GM12878 (cell line): ENCODE results near the gene SRP72. TPM values are rescaled to one million over a fixed set of nuclear protein-coding genes. Genes with fewer than 3 reads are reported as not detected.

Experiments
- KAT2A ChIP-seq: conservative IDR thresholded peaks from 2 replicates; pipeline ENCODE4 v1.6.1; 2011; ENCODE audit warnings: low read depth, low read length; ENCODE audit not compliant: control insufficient read depth
- SKIL ChIP-seq: fragments of 450-650 bp; IDR thresholded peaks from 2 replicates; pipeline ENCODE4 v1.6.1; 2017; ENCODE audit warnings: mild to moderate bottlenecking, low read depth, inconsistent platforms; ENCODE audit not compliant: poor library complexity, severe bottlenecking
- YY1 ChIP-seq: IDR thresholded peaks from 2 replicates; pipeline ENCODE4 v1.6.1; 2011; ENCODE audit warnings: low read depth, mild to moderate bottlenecking, low read length
- ZNF687 ChIP-seq: fragments of 450-650 bp; IDR thresholded peaks from 2 replicates; pipeline ENCODE4 v1.6.1; 2017; ENCODE audit warnings: mild to moderate bottlenecking, moderate library complexity
- polyA plus RNA-seq, 11 experiments: library from polyadenylated mRNA; depleted of rRNA in 4 of 11; unstranded in 6 of 11; stranded (reverse) in 5 of 11; fragments of >200 nt; fragmentation: Nextera tagmentation in 4 of 11; fragmentation: Illumina TruSeq in 1 of 11; extraction: Ambion mirVana in 4 of 11; extraction: Trizol in 1 of 11; gene quantifications; 1 replicate in 1 of 11; 2 replicates in 10 of 11; pipeline versions ENCODE4 v1.2.1 to v1.2.3, GENCODE V29; 2011 to 2016; ENCODE audit warnings: inconsistent platforms in 2 of 11, missing spikeins in 2 of 11, low read depth in 1 of 11
- total RNA-seq, 4 experiments: library from RNA; depleted of rRNA in 3 of 4; stranded (reverse); fragments of >200 nt in 3 of 4; fragmentation: Illumina TruSeq in 1 of 4; extraction: Trizol in 1 of 4; gene quantifications; 2 replicates each; pipeline versions ENCODE4 v1.2.1 to v1.2.3, GENCODE V29; 2013 to 2021

Gene SRP72
- total and polyA plus RNA-seq, 10 of the 15 experiments (the other 5 are each of a cell fraction or from before 2014, with no cell fraction given): 61.6 to 186 (median 133) TPM

DNA sequence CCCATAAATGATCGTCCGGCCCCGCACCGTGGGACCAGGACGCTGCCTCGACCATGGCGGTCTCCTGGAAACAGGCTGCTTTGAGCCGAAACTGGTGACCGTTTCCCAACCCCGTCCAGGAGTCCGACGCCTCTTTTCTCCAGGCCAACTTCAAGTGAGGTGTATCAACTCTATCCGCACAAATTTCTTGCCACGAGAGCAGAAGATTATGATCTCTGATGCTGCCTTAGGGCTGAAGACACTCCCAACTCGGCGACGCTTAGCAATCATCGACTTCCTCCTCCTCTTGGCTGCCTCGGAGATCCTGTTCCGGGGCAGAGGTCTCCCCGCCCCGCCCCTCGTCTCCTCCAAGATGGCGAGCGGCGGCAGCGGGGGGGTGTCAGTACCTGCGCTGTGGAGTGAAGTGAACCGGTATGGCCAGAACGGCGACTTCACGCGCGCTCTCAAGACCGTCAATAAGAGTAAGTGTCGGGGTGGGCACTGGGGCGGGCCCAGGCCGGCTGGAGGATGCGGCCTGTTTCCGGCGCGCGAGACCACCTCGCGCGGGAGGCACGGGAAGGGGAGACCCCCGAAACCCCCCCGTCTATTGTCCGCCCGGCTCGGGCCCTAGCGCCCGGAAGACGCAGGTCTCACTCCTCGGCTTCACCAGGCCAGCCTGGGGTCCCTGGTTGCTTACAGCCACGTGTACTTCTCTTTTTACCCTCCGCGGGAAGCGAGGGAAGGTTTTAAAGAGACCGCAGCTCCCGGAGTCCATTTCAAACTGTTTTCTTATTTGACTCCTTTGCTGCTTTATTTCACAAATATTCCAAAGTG, at the start of gene SRP72 (continued):
- TF ChIP-seq KAT2A (no peak), ZNF687 (peak; percentile 62; the same call in 1 of the 2 replicates), YY1 (peak; percentile 97), SKIL (no peak)
